Astrocyte of the hippocampus (primary cell): ENCODE data around the gene SCGB1D1.

Experiments used
- DNase-seq: peaks from one replicate; pipeline ENCODE4 v3.0.0; 2011; ENCODE audit warnings: low read depth, low spot score

Gene SCGB1D1

GRCh38 chr11:62233730-62234129, 43.7 kb downstream of the SCGB1D1 start:
- no peak for DNase-seq

- no peak for DNase-seq
These were observed 46.2 kb downstream of the SCGB1D1 start for GRCh38 chr11:62236187-62236586.

GRCh38 chr11:62237499-62237898, 47.5 kb downstream of the SCGB1D1 start:
- no peak for DNase-seq

GRCh38 chr11:62238151-62238550, 48.1 kb downstream of the SCGB1D1 start:
- no peak for DNase-seq

GRCh38 chr11:62241095-62241494, 51.1 kb downstream of the SCGB1D1 start:
- no peak for DNase-seq

- peak; percentile 4 for DNase-seq
These were observed 52.0 kb downstream of the SCGB1D1 start, which contains the start of gene SCGB1D2 for GRCh38 chr11:62242021-62242420. SCGB1D2 (plus strand) TSS chr11:62242239; CDS start chr11:62242308, 69 bp downstream.
